ENCODE measurements around the gene FBLN5.
"Not testable (repeated sequence)": the region's sequence is repeated elsewhere in the genome, so short reads cannot be mapped to it uniquely, and the experiment has no call there.

Gene FBLN5

GRCh38 chr14:91910196-91910595 is 37.3 kb downstream of the FBLN5 start:
- DNase-seq (ENCODE audit: low read depth in 2 of 2), result no peak

GRCh38 chr14:91906374-91906773 is 41.1 kb downstream of the FBLN5 start:
- DNase-seq (ENCODE audit: low read depth in 2 of 2), result no peak

GRCh38 chr14:91904956-91905645 is 42.4 kb downstream of the FBLN5 start:
- no peak for DNase-seq (ENCODE audit: low read depth in 2 of 2)

- no peak for DNase-seq (ENCODE audit: low read depth in 2 of 2)
Observed at GRCh38 chr14:91904483-91904882, 43.0 kb downstream of the FBLN5 start.

GRCh38 chr14:91903070-91903469 is 44.4 kb downstream of the FBLN5 start:
- DNase-seq (ENCODE audit: low read depth in 2 of 2), result no peak

DNA sequence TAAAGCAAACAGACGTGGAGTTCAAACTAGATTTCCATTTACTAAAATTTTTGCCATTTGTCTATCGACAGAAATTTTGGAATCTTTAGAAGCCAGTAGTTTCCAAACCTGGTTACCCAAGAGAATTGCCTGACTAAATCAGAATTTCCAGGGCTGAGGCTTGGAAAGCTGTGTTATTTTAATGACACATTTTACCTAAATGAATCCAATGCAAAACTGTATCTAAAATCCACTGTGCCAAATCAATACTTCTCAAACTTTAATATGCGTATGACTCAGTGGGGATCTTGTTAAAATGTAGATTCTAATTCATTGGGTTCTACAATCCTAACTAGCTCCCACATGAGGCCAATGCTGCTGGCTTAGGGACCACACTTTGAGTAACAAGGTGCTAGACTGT is 45.2 kb downstream of the FBLN5 start:
- no peak for DNase-seq (ENCODE audit: low read depth in 2 of 2)

GRCh38 chr14:91901449-91902226 is 45.9 kb downstream of the FBLN5 start:
- DNase-seq (ENCODE audit: low read depth in 2 of 2), result no peak

DNA sequence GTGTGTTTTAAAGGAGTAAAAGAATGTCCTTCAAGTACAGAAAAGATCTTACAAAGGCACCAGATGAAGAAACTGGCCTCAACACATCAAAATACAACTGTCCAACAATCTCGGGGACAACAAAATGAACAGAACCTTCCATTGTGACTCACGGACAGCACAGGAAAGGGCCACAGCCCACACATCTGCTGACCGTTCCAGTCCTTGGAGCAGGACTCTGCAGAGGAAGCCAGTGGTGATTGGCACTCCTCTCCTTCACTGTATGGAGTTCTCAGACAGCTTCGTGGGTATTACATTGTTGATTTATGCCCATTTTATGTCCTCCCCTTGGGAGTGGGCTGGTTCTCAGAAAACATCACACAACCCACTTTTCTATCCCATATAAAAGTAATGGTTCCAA is 47.7 kb downstream of the FBLN5 start:
- no peak for DNase-seq (ENCODE audit: low read depth in 2 of 2)

- DNase-seq (ENCODE audit: low read depth in 2 of 2), result no peak
Observed at GRCh38 chr14:91899213-91899612, 48.3 kb downstream of the FBLN5 start.

GRCh38 chr14:91898372-91898771 is 49.1 kb downstream of the FBLN5 start:
- DNase-seq (ENCODE audit: low read depth in 2 of 2), result no peak

DNA sequence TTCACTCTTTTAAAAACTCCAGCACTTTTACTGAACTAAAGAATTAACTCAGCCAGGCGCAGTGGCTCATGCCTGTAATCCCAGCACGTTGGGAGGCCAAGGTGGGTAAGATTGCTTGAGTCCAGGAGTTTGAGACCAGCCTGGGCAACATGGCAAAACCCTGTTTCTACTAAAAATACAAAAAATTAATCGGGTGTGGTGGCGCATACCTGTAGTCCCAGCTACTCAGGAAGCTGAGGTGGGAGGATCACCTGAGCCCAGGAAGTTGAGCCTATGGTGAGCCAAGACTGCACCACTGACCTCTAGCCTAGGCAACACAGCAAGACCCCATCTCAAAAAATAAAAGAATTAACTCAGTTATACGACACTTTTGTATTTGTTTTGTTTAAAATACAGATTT is 49.8 kb downstream of the FBLN5 start:
- DNase-seq (ENCODE audit: low read depth in 2 of 2), result not testable (repeated sequence)

GRCh38 chr14:91897106-91897701 is 50.3 kb downstream of the FBLN5 start:
- no peak for DNase-seq (ENCODE audit: low read depth in 2 of 2)

DNA sequence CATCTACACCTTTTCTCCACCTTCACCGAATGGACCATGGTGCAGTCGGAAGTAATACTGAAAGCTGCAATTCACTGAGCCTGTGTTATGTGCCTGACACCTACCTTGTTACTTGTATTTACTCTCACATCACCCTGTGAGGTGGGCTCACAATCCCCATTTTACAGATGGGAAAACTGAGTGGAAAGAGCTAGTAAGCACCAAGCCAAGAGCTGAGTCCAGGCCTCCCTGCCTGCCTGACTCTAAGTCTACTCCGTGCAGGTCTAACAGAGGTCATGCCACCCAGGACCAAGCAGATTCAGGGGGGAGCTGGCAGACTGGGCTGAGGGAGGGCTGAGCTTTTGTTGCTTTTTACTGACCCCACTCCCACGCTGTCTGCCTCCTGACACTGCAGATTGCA is 51.1 kb downstream of the FBLN5 start:
- DNase-seq (ENCODE audit: low read depth in 2 of 2), result no peak

- no peak for DNase-seq (ENCODE audit: low read depth in 2 of 2)
Observed at GRCh38 chr14:91893669-91894068, 53.8 kb downstream of the FBLN5 start.

GRCh38 chr14:91893007-91893406 is 54.5 kb downstream of the FBLN5 start:
- no peak for DNase-seq (ENCODE audit: low read depth in 2 of 2)

DNA sequence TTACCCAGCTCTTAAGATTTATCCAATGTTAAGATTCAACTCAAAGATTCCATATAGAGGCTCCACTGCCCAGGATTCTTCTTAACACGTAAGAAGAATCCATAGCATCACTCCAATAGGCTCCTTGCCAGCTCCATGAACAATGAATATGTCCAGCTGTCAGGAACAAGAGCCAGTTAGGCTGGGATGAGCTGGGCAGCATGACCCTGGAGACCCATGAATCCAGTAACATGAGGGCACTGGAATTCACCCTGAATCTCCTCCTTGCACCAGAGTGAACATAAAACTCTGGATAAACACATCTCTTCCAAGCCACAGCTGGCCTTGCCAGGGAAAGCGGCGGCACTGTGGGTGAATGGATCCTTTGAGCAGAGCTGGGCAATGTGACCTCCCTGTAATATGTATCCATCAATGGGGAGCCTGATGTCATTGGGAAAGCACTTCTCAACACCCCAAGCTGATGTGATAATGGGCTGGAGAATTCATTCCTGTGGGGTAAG is 55.7 kb downstream of the FBLN5 start:
- DNase-seq (ENCODE audit: low read depth in 2 of 2), result no peak

DNA sequence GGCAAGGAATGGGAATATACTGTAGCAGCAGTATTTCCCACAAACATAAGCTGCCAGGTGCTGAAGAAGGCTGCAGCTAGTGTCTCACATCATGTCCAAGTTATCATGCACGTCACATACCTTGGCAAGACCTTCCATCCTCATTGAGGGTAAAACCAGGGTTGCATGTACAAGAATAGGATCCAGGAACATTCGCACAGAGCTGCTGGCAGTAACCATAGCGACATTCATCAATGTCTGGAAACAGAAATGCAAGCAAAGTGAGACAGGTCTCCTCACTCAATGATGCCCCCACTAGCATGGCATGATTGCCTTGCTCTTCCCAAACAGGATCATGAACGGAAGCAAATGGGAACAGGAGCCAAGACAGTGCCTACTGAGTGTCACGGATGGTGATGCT is 56.4 kb downstream of the FBLN5 start:
- DNase-seq (ENCODE audit: low read depth in 2 of 2), result no peak

- DNase-seq (ENCODE audit: low read depth in 2 of 2), result no peak
Observed at GRCh38 chr14:91890291-91890749, 57.2 kb downstream of the FBLN5 start.

DNA sequence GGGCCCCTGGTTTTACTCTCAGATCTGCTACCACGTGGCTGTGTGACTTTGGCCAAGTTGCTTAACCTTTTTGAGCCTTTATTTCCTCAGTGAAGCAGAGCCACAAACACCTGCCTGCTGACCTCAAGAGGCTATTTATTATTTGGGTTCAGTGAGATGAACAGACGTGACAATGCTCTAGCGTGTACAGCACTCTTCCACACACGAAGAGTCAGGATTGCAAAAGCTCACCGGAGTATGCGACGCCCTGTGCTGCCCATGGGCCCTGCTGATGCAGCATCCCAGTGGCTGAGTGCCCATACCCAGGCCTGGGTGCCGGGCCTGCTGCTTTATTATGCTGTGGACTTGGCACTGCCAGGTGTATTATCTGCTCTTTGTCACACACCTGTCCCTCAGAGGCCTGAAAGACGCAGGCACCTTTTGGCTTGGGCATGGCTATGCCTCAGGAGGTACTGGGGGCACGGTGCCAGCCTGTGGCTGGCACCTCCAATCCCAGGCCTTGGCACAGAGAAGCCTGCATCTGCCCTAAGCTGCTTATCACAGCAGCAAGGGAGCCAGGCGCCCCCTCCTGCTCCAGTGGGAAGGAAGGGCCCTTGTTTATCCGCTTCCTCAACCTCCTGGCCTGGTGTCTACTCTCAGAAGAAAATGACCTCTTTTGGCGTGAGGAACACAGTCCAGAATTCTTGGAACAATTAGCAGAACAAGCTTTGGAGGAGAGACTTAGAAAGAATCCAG is 57.9 kb downstream of the FBLN5 start:
- no peak for DNase-seq (ENCODE audit: low read depth in 2 of 2)

DNA sequence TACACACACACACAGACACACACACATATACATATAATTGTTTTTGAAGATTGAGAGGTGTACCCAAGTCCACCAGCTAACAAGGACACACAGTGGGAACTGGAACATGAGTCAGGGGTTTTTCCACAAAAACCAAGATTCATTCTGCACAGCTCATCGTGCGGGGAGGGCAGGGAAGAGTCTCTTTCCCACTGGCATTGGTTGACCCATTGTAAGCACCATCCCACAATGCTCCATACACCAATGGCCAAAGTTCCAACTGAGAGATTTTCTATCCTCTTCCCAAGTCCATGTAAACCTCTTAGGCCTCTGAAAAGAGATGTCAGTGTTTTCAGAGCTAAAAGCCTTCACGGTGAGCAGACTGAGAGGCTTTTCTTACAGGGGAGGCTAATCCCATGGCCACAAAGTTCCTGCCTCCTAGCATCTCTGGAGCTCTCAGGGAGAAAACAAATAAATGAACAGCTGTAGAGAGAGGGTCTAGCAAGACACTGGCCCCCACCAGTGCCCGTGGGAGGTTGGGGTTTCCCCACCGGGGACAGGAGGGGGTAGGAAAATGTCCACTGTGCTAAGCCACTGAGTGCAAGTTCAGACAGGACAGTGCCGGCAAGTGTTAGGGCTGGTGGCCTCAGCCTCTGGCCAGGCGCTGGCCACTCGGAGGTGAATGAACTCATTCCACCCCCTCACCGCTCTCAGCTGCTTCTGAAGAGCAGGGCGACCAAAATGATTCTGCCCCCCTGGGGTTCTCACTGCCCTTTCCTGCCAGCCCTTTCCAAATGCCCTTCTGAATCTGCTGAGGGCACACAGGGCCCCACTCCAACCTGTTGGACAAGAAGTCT is 58.6 kb downstream of the FBLN5 start:
- DNase-seq (ENCODE audit: low read depth in 2 of 2), result no peak

DNA sequence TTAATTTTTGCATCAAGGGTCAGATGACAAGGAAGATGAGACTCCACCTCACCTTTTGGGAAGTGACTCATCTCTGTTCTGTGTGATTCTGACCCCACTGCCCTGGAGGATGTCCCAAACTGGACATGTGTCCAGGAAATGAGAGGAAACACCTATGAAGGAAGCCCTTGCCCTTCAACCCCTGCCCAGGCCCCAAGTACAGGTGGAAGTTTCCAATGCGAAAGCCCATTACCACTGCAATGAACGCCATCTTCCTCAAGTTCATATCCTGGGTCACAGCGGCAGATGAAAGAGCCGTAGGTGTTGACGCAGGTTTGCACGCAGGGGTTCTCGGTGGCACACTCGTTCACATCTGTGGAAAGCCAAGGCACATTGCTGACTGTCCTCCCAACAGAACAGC is 60.5 kb downstream of the FBLN5 start:
- no peak for DNase-seq (ENCODE audit: low read depth in 2 of 2)
